GM21367 (cell line): Measurements from ENCODE around the gene CCS.
A peak's percentile ranks its signal among the peaks of the same experiment; 100 is the strongest.
"Not testable (repeated sequence)": the region's sequence is repeated elsewhere in the genome, so short reads cannot be mapped to it uniquely, and the experiment has no call there.

Experiments
- ATAC-seq: cut with Tn5 transposase; IDR thresholded peaks from one replicate; pipeline ENCODE4 v1.9.1; 2021; ENCODE audit not compliant: unreplicated experiment

Gene CCS

DNA sequence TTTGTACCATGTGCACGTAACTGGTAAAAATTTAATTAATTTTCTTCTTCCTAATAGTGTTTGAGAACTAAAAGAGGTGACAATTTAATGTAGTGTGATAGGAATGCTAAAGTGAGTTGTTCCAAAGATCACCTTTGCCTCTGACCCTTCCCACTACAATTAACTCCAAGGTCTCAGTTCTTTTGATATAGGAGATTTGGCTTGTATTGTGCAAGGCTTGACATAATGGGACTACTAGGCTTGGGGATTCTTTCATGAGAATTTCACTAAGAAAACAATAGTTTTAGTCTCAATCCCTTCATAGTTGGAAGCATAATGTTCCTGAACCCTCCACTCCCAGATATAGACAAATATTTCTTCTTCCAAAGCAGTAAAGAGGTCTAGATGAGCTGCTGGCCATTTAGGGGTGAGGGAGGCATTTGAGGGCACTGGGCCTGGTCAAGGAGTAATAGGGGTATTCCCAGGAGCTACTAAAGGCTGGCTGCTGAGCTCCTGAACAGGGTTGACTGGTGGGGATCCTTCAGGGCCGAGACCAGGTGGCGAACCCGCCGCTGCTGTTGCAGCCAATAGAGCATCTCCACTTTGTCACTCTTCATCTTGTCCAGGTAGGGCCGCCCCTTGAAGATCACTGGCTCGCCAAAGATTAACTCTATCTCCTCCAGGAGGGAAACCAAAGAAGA, 2.8 kb upstream of the CCS start:
- no peak for ATAC-seq

DNA sequence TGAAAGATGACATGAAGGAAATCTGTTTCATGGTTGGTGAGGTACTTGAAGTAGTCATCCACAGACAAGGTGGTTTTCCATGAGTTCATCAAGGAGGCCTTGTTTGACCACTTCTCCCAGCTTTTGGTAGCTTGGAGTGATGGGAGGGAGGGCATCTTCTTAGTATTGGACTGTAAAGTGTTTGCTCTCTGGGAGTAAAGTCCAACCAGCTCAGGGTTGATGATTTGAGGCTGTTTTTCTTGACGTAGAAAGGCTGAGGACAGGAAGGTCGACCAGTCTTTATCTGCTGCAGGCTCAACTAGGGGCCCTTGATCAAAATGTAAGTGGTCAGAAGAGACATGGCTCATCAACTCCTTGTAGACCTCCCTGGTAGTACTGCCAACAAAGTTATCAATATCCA, 1.8 kb upstream of the CCS start:
- ATAC-seq: no peak

DNA sequence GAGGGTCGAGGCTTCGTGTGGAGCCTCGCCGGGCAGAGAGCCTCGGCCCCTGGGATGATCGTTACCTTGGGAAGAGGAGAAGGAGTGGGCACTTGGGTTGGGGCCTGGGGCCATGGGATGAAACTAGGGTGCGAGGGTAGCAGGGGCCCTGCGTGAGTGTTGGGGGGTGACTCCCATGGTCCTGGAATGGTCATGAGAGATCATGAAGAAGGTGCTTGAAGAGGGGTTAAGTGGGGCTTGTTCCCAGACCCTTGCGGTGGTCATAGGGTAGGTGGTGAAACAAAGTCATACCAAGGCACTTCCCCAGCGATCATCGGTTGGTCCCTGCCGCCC, 284 bp downstream of the CCS start:
- ATAC-seq: peak; percentile 6

DNA sequence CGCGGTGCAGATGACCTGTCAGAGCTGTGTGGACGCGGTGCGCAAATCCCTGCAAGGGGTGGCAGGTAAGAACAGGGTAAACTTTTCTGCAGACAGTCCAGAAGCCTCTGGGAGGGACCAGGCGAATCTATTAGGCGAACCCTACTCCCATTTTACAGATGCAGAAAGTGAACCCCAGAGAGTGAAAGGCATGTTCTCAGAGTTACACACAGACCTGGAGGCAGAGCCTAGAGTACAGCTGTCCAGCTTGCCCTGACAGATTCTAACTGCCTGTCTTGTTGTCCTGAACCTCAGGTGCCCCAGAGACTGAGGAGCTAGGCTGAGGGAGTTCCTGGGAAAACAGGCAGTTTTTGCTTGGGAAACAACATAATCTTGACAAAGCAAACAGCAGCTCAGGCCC, 665 bp downstream of the CCS start:
- ATAC-seq: no peak

DNA sequence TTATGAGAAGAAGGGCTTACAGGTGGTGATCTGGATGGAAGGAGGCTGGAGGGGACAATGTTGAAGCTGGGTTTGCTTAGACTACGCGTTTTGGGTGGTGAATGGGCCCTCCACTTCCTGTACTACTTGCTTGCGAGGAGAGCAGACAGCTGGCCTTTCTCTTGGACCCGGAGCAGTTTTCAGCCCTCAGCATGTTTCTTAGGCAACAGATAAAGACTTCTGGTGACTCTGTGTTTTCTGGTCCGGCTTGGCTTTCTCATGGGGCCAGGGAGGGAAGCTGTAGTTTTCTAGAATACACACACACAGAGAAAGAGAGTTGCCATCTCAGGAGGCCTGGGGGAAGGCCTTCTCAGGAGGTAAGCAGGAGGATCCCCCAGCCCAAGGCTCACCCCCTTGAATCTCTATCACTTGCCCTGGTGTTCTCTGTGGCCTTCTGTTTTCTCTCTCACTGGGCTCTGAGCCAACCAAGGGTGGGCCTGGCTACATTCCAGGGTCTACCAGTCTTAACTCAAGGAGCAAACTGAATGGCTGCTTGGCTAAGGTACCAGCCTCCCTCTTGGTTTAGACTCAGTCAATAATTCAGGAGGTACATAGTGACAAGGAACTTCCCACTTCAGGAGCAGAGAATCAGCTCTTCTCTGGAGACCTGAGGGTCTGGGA, 2.4 kb downstream of the CCS start:
- ATAC-seq: no peak

DNA sequence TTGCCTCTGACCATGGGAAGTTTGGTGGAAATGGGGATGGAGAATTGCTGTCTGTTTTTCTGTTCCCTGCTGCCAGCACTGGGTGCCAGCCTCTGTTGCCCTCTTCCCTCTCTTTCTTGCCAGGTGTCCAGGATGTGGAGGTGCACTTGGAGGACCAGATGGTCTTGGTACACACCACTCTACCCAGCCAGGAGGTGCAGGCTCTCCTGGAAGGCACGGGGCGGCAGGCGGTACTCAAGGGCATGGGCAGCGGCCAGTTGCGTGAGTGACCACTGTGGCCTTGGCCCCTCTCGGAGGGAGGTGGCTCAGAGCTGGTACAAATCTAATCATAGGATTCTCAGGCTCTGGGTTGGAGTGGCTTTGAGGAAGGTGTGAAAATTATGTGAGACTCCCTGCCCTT, 6.0 kb downstream of the CCS start:
- no peak for ATAC-seq

DNA sequence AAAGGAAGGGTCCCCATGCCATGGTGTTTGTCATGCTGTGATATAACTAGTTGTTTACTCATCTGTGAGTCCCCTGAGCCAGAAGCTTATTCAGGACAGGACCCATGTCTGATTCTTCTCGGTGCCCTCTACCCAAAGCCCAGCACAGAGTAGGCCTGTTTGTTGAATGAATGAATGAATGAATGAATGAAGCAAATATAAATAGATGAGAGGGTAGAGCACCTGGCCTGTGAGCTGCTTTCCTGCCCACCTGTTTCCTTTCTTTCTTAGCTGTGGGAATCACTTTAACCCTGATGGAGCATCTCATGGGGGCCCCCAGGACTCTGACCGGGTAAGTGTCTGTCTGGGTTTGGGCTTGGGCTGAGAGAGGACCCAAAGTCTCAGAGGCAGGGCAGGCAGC, 7.2 kb downstream of the CCS start:
- no peak for ATAC-seq

DNA sequence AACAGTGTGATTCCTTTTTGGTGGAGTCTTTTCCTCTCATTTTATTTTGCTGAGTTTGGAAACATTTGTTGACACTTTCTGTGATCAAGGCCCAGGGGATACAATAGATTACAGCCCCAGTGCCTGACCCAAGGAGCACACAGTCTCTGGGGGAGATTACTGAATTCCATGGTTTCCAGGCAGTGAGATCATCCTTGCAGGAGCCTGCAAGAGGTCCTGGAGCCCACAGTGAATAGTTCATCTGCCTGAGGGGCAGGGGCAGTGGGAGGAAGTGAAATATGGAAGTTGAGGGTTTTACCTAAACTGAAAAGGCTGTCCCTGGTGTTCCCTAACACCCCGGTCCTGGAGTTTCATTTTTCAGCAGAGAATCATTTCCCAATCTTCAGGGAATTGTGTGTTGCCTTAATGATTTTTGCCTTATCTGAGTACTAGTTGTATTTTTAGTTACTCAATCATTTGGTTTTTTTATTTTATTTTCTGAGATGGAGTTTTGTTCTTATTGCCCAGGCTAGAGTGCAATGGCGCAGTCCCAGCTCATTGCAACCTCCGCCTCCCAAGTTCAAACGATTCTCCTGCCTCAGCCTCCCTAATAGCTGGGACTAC, 7.7 kb downstream of the CCS start:
- no peak for ATAC-seq

DNA sequence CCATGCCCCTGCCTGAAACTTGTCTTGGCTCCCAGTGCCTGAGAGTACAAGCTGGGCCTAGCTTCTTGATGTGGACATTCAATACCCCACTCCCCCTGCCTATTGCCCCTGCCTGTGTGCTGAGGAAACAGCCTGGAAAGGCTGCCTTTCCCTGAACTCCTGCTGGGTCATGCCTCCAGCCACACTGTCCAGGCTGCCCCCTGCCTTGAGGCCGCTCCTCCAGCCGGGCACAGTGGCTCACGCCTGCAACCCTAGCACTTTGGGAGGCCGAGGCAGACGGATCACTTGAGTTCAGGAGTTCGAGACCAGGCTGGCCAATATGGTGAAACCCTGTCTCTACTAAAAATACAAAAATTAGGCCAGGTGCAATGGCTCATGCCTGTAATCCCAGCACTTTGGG, 10.1 kb downstream of the CCS start:
- ATAC-seq: no peak

DNA sequence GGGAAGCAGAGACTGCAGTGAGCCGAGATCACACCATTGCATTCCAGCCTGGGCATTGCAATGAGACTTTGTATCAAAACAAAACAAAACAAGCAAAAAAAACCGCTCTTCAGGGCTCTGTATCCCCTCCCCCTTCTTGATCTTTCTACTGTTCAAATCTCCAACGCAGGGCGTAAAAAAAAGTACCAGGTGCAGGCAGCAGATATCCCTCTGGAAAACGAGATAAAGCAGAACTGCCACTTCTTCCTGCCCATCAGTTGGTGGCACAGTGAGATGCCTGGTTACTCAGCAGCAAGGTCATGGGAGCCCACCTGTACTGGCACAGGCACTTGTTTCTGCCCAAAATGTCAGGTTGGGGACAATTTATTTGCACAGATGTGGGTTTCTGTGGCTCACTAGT, 11.2 kb downstream of the CCS start:
- ATAC-seq: no peak

DNA sequence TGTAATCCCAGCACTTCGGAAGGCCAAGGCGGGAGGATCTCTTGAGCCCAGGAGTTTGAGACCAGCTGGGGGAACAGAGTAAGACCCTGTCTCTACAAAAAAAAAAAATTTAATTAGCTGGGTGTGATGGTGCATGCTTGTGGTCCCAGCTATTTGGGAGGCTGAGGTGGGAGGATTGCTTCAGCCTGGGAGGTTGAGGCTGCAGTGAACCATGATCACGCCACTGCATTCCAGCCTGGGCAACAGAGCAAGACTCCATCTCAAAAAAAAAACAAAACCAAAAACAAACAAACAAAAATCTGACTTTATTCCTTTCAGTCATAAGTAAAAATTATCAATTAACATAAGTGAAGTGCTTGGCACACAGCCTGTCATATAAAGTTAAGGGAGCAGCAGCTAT, 13.6 kb downstream of the CCS start:
- ATAC-seq: not testable (repeated sequence)

DNA sequence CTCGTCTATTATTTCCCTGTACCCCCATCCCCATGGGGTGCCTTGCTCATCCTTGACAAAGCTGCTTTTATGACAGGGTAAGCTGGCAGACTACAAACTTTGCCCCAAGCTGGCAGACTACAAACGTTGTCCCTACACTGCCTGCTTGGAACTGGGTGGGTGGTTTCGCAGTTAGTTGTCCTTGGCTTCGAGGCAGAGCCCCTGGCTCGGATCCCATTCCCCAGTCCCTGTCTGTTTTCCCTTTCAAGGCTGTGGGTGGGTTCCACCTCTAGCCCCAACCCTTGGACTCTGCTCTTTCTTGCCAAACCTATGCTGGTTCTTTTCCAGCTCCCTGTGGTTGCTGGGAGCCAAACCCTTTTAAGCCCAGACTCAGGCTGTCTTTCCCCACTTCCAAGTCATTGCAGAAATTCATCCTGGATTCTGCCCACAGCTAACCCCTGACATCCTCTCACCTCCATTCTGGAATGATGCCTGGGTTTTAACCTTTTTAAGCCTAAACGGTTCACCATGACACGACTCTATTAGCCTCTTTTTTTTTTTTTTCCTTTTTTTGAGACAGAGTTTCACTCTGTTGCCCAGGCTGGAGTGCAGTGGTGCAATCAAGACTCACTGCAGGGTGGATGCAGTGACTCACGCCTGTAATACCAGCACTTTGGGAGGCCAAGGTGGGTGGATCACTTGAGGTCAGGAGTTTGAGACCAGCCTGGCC, 14.3 kb downstream of the CCS start:
- no peak for ATAC-seq

DNA sequence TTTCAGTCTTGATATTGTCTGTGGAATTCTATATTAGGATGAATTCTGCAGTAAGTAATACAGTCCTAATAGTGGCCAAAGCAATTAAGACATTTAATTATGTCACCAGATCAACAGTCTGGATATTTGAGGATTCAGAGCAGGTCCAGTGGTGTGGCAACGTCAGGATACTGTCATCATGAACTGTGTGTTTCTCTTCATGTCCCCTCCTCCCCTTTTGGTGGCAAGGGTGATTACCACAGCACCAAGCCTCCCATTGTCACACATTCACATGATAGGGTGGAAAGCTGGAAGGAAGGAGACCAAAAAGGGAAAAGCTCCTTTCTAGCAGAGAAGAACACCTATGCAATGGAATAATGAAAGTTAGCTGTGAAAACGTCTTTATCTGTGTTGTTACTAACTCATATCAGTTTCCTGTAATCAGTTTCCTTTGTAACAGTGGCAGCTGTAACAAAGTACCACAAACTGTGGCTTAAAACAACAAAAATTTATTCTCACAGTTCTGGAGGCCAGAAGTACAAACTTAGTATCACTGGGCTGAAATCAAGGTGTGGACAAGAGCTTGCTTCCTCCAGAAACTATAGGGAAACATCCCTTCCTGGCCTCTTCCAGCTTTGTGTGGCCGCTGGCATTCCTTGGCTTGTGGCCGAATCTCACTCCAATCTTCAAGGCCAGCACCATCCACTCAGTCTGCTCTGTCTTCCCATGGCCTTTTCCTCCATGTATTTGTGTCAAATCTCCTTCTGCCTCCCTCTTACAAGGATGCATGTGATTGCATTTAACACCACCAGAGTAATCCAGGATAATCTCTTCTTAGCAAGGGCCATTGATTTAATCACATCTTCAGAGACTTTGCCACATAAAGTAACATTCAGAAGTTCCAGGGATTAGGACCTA, 17.0 kb downstream of the CCS start:
- ATAC-seq: no peak

DNA sequence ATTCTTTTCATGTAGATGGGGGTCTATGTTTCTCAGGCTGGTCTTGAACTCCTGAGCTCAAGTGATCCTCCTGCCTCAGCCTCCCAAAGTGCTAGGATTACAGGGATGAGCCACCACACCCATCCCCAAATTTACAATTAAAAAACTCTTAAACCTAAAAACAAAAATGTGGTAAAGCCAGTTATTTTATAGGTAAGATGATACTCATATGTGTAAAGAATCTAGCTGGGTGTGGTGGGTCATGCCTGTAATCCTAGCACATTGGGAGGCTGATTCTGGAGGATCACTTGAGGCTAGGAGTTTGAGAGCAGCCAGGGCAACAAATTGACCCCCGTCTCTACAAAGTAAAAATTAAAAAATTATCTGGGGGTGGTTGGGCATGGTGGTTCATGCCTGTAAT, 19.5 kb downstream of the CCS start:
- ATAC-seq: no peak

DNA sequence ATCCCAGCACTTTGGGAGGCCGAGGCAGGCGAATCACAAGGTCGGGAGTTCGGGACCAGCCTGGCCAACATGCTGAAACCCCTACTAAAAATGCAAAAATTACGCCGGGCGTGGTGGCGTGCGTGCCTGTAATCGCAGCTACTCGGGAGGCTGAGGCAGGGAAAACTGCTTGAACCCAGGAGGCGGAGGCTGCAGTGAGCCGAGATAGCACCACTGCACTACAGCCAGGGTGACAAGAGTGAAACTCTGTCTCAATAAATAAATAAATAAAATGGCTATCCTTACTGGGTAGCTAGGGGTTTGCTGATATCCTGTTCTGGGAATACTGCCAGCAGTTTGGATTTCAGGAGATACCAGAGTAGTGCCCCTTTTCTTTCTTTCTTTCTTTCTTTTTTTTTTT, 21.1 kb downstream of the CCS start:
- no peak for ATAC-seq

DNA sequence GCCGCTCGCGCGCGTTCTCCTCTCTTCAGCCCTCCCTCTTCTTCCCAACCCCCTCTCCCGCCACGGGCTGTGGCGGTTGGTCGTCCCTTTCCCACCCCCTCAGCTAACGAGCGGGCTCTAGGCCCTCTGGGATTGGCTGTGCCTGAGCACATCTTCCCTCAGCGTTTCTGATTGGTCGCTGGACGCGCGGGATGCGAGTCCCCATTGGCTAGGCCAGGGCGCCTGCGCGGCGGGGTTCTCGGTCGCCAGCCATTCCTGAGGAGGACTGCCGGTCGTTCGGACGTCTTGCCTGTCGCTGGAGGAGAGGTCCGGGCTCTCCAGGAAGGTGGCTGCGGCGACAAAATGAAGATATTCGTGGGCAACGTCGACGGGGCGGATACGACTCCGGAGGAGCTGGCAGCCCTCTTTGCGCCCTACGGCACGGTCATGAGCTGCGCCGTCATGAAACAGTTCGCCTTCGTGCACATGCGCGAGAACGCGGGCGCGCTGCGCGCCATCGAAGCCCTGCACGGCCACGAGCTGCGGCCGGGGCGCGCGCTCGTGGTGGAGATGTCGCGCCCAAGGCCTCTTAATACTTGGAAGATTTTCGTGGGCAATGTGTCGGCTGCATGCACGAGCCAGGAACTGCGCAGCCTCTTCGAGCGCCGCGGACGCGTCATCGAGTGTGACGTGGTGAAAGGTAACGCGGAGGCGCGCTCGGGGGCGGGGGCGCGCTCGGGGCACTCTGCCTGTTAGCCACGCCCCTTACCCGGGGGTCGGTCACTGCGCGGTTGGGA, 23.6 kb downstream of the CCS start, which contains the start of gene RBM14:
Gene RBM14, plus strand, starts transcription at position 252 of the 776 bp plus-strand sequence. Its CDS starts 91 bp downstream, at position 343.
- peak; percentile 74 for ATAC-seq

DNA sequence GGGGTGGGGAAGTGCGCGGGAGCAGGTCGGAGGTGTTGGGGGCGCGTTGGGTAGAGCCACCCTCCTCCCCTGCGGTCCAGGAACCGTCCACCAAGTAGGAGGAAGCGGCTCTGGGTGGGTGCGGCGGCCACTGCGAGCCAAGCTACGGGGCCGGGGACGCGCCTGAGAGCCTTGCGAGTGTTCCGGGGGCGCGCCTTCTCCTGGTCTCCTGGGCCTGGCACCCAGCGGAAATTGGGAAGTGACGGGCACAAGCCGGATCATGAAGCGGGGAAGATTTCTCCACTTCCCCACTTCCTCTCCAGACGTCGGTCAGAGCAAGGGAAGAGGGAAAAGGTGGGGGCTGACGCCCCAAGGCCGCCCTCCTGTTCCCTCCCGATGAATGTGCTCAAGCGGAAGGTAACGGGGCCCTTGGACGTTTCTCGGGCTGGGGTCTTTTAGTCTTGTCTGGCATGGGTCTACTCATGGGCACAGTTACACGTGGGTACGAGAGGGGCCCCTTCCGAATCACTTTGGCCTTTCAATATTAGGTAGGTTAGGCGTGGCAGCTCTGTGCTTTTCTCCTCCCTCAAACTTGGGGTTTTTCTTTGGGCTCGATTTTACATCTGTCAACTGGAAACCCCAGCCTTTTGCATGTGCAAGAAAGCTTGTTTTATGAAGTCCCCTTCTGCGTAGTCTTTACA, 24.3 kb downstream of the CCS start:
- peak; percentile 13 for ATAC-seq

DNA sequence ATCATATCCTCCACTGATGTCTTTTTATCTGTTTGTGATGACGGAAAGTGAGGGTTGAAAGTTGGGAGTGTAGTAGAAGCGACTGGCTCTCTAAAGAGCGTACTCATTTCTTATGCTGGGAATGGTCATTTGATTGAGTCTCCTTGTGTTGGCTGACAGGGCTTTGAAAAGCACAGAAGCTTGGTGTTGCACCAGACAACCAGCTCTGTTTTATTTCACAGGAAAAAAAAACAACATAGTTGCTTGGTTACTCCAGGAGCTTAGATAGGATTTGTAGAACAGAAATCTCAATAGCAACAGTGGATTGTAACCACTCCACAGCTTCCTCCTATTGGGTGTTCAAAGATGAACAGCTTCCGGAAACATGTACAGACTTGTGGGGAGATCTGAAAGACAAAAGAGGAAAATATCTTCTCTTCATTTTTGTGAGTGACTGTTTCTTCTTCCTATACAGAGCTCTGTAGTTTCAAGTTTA, 26.1 kb downstream of the CCS start:
- no peak for ATAC-seq

DNA sequence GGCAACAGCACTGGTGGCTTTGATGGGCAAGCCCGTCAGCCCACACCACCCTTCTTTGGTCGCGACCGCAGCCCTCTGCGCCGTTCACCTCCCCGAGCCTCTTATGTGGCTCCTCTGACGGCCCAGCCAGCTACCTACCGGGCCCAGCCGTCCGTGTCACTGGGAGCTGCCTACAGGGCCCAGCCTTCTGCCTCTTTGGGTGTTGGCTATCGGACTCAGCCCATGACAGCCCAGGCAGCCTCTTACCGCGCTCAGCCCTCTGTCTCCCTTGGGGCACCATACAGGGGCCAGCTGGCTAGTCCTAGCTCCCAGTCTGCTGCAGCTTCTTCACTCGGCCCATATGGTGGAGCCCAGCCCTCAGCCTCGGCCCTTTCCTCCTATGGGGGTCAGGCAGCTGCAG, 31.5 kb downstream of the CCS start:
- no peak for ATAC-seq
